CD14-positive monocyte (primary cell): ENCODE results near the gene RSKR. TPM values are rescaled to one million over a fixed set of nuclear protein-coding genes. Genes with fewer than 3 reads are reported as not detected.

Experiments
- DNase-seq, 3 donors: peaks; one replicate each; pipeline ENCODE4 v3.0.0-alpha.2; 2011 to 2022
- H2AFZ ChIP-seq: 2 replicates; pipeline ENCODE4 v1.6.0; 2012; ENCODE audit warnings: mild to moderate bottlenecking, low read depth, low read length, inconsistent platforms; ENCODE audit not compliant: insufficient read depth, poor library complexity, severe bottlenecking
- H3K27ac ChIP-seq, 2 donors: 1 replicate in 1 of 2; 2 replicates in 1 of 2; pipeline ENCODE4 v1.5.1; 2012 to 2013; ENCODE audit warnings: low read length in 2 of 2, control low read depth in 1 of 2, inconsistent platforms in 1 of 2, low read depth in 1 of 2, mild to moderate bottlenecking in 1 of 2
- H3K27me3 ChIP-seq, 2 donors: one replicate each; pipeline versions ENCODE4 v1.6.0 to v1.6.1; 2011 to 2013; ENCODE audit warnings: low read length in 2 of 2; ENCODE audit not compliant: control insufficient read depth in 2 of 2, insufficient read depth in 2 of 2
- H3K36me3 ChIP-seq, 2 donors: replicated peaks in 1 of 2; 1 replicate in 1 of 2; 2 replicates in 1 of 2; pipeline versions ENCODE4 v1.5.1 to v1.6.1; 2012 to 2013; ENCODE audit warnings: low read length in 2 of 2, control low read depth in 1 of 2, inconsistent platforms in 1 of 2, mild to moderate bottlenecking in 1 of 2; ENCODE audit not compliant: insufficient read depth in 2 of 2, control insufficient read depth in 1 of 2
- H3K4me1 ChIP-seq, 2 donors: 1 replicate in 1 of 2; 2 replicates in 1 of 2; pipeline versions ENCODE4 v1.5.1 to v1.6.1; 2012 to 2013; ENCODE audit warnings: low read length in 2 of 2, control low read depth in 1 of 2, inconsistent platforms in 1 of 2, mild to moderate bottlenecking in 1 of 2, moderate library complexity in 1 of 2; ENCODE audit not compliant: insufficient read depth in 2 of 2, control insufficient read depth in 1 of 2
- H3K4me2 ChIP-seq: replicated peaks from 2 replicates; pipeline ENCODE3; 2012; ENCODE audit warnings: low read length, moderate library complexity, mild to moderate bottlenecking; ENCODE audit not compliant: poor library complexity, severe bottlenecking; ENCODE audit errors: extremely low read depth
- H3K4me3 ChIP-seq, 3 experiments: fragments of 200-600 bp in 1 of 3; sonication (generic) in 1 of 3; replicated peaks in 1 of 3; 1 replicate in 2 of 3; 2 replicates in 1 of 3; pipeline ENCODE4 v1.5.1; 2011 to 2013; ENCODE audit warnings: low read length in 3 of 3, mild to moderate bottlenecking in 3 of 3, control low read depth in 2 of 3, low read depth in 2 of 3, inconsistent platforms in 1 of 3, moderate library complexity in 1 of 3
- H3K79me2 ChIP-seq: 2 replicates; pipeline ENCODE4 v1.6.0; 2012; ENCODE audit warnings: mild to moderate bottlenecking, control low read depth, inconsistent platforms, low read length, moderate library complexity; ENCODE audit not compliant: insufficient read depth
- H3K9ac ChIP-seq: 2 replicates; pipeline ENCODE4 v1.6.0; 2017; ENCODE audit warnings: low read length, mild to moderate bottlenecking; ENCODE audit not compliant: insufficient read depth, poor library complexity, severe bottlenecking
- H3K9me3 ChIP-seq, 2 donors: replicated peaks in 1 of 2; 1 replicate in 1 of 2; 2 replicates in 1 of 2; pipeline versions ENCODE4 v1.5.1 to v1.6.1; 2012 to 2013; ENCODE audit warnings: low read length in 2 of 2, control low read depth in 1 of 2; ENCODE audit not compliant: control insufficient read depth in 1 of 2, insufficient read depth in 1 of 2
- H4K20me1 ChIP-seq: 2 replicates; pipeline ENCODE4 v1.6.0; 2012; ENCODE audit warnings: mild to moderate bottlenecking, low read length, control low read depth, moderate library complexity; ENCODE audit not compliant: insufficient read depth
- H3K27ac Mint-ChIP-seq, 7 donors: one replicate each; pipeline ENCODE4 v1.8.0; 2020; ENCODE audit warnings: mild to moderate bottlenecking in 7 of 7, mixed read lengths in 7 of 7, moderate library complexity in 6 of 7, inconsistent platforms in 2 of 7
- H3K27me3 Mint-ChIP-seq, 3 donors: one replicate each; pipeline ENCODE4 v1.8.0; 2021 to 2022; ENCODE audit warnings: low read depth in 3 of 3, mild to moderate bottlenecking in 3 of 3, mixed read lengths in 3 of 3, moderate library complexity in 3 of 3, inconsistent platforms in 1 of 3
- H3K36me3 Mint-ChIP-seq, 2 donors: one replicate each; pipeline ENCODE4 v1.8.0; 2020; ENCODE audit warnings: mixed read lengths in 2 of 2, inconsistent platforms in 1 of 2, mild to moderate bottlenecking in 1 of 2
- H3K4me1 Mint-ChIP-seq: one replicate; pipeline ENCODE4 v1.8.0; 2020; ENCODE audit warnings: mild to moderate bottlenecking, mixed read lengths
- H3K4me3 Mint-ChIP-seq, 2 donors: one replicate each; pipeline ENCODE4 v1.8.0; 2020; ENCODE audit warnings: mild to moderate bottlenecking in 2 of 2, mixed read lengths in 2 of 2, moderate library complexity in 1 of 2
- H3K9me3 Mint-ChIP-seq, 7 donors: one replicate each; pipeline ENCODE4 v1.8.0; 2020 to 2022; ENCODE audit warnings: mixed read lengths in 7 of 7, mild to moderate bottlenecking in 6 of 7, moderate library complexity in 6 of 7, inconsistent platforms in 2 of 7
- WGBS: methylation state at CpG from one replicate; pipeline ENCODE4 v1.1.5; 2013; ENCODE audit warnings: missing lambda C conversion rate; ENCODE audit not compliant: insufficient coverage; 5-methylcytosine and 5-hydroxymethylcytosine counted together
- intact Hi-C, 2 donors: fragments of 100-400 bp; cut with micrococcal nuclease; formaldehyde crosslinking; loops; one replicate each; pipeline versions ENCODE4 v1.15.0 to v1.15.1; 2023
- polyA plus RNA-seq, 3 donors: library from polyadenylated mRNA; depleted of rRNA in 1 of 3; unstranded in 2 of 3; stranded (reverse) in 1 of 3; fragments of 300-500 nt in 2 of 3; fragments of >200 nt in 1 of 3; fragmentation: Illumina TruSeq in 2 of 3; gene quantifications; 1 replicate in 2 of 3; 2 replicates in 1 of 3; pipeline ENCODE4 v1.2.3, GENCODE V29; 2012 to 2021
- TF ChIP-seq, protein P1 (sequence below): fragments of 200-600 bp; IDR thresholded peaks from one replicate; pipeline ENCODE4 v1.8.0; 2022; ENCODE audit warnings: antibody characterized with exemption, mild to moderate bottlenecking

The RSKR gene
- polyA plus RNA-seq, 3 donors = 33.2 TPM; not detected in 2

DNA sequence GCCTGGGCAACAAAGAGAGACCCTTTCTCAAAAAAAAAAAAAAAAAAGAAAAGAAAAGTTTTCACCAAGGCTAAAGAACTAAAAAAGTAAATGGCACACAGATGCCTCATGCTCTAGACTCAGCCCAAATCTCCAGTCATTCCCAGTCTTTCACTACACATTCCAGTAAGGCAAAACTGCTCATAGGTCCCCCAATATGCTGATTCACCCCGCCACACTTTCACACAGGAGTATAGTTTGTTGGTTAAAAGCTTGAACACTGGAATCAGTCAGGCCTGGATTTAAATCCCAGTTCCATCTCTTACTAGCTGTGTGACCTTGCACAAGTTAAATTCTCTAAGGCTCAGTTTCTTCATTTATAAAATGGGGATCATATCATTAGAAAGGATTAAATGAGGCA lies 44.5 kb downstream of the RSKR start:
- TF ChIP-seq, protein P1, sequence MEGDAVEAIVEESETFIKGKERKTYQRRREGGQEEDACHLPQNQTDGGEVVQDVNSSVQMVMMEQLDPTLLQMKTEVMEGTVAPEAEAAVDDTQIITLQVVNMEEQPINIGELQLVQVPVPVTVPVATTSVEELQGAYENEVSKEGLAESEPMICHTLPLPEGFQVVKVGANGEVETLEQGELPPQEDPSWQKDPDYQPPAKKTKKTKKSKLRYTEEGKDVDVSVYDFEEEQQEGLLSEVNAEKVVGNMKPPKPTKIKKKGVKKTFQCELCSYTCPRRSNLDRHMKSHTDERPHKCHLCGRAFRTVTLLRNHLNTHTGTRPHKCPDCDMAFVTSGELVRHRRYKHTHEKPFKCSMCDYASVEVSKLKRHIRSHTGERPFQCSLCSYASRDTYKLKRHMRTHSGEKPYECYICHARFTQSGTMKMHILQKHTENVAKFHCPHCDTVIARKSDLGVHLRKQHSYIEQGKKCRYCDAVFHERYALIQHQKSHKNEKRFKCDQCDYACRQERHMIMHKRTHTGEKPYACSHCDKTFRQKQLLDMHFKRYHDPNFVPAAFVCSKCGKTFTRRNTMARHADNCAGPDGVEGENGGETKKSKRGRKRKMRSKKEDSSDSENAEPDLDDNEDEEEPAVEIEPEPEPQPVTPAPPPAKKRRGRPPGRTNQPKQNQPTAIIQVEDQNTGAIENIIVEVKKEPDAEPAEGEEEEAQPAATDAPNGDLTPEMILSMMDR = no peak
- H3K4me3 ChIP-seq = no peak overlapping the region
- Mint-ChIP-seq H3K4me1 (peaks cover 44% of the 10 kb centered on the region), H3K27me3 (peaks cover 0 to 2% (median 0%) of the 10 kb centered on the region in 3 donors), H3K27ac (peak overlapping the region in 1 of 7 donors; percentile 4), H3K36me3 (peaks cover 10 to 15% of the 10 kb centered on the region in 2 donors), H3K4me3 (no peak overlapping the region), H3K9me3 (no peaks in the 10 kb centered on the region)
- H2AFZ ChIP-seq = no peak overlapping the region
- H3K27me3 ChIP-seq = no peaks in the 10 kb centered on the region
- H3K36me3 ChIP-seq = no peaks in the 10 kb centered on the region
- no peak for DNase-seq
- peaks cover 26% of the 10 kb centered on the region for H4K20me1 ChIP-seq
- H3K79me2 ChIP-seq = peaks cover 59% of the 10 kb centered on the region
- no peak overlapping the region for H3K9ac ChIP-seq
- peaks cover 34 to 49% of the 10 kb centered on the region in 2 donors for H3K4me1 ChIP-seq
- intact Hi-C loops = no loop called here
- WGBS = no CpG with 5 or more reads among the region's 1 CpG
- H3K4me2 ChIP-seq = no peak overlapping the region
- H3K27ac ChIP-seq = no peak overlapping the region
- no peaks in the 10 kb centered on the region for H3K9me3 ChIP-seq

DNA sequence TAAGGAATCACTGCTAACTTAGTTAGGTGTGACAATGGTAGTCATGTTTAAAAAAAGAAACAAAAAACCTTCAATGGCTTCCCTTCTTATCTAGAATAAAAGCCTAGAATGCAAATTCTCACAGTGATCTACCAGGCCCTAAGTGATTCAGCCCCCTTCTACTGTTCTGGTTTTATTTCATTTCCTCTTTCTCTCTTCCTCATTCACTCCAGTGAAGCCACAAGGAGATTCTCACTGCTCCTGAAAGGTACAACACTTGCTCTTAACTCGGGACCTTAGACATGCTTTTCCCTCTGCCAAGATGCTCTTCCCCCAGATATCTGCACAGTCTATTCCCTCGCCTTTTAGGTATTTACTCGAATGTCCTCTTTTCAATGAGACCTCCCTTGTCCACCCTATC lies 46.4 kb downstream of the RSKR start:
- Histone ChIP-seq H3K27ac (peak overlapping the region in 1 of 2 donors; percentile 27), H3K27me3 (no peaks in the 10 kb centered on the region), H4K20me1 (peaks cover 34% of the 10 kb centered on the region), H3K4me2 (no peak overlapping the region), H2AFZ (no peak overlapping the region), H3K36me3 (peaks cover 15 to 16% of the 10 kb centered on the region in 2 donors), H3K79me2 (peaks cover 64% of the 10 kb centered on the region), H3K4me3 (no peak overlapping the region), H3K4me1 (peaks cover 34 to 49% of the 10 kb centered on the region in 2 donors), H3K9me3 (no peaks in the 10 kb centered on the region), H3K9ac (no peak overlapping the region)
- WGBS = 0% methylated on average over 1 of the region's 3 CpGs
- no peaks in the 10 kb centered on the region for H3K27me3 Mint-ChIP-seq
- peaks cover 42% of the 10 kb centered on the region for H3K4me1 Mint-ChIP-seq
- intact Hi-C loops = no loop called here
- H3K4me3 Mint-ChIP-seq = peak overlapping the region; percentile 42 to 44
- H3K9me3 Mint-ChIP-seq = peaks cover 0 to 2% (median 0%) of the 10 kb centered on the region in 7 donors
- DNase-seq = peak; percentile 49 to 76 (median 73)
- peaks cover 23 to 32% of the 10 kb centered on the region in 2 donors for H3K36me3 Mint-ChIP-seq
- TF ChIP-seq, protein P1 = no peak
- peak overlapping the region; percentile 46 to 91 (median 84) for H3K27ac Mint-ChIP-seq
